Right lung (tissue), 10 donors: ENCODE measurements around the gene TNFSF12. TPM values are rescaled to one million over a fixed set of nuclear protein-coding genes. Genes with fewer than 3 reads are reported as not detected.

Experiments used
- DNase-seq, 2 donors: peaks; one replicate each; pipeline ENCODE4 v3.0.0-alpha.2; 2013
- long read RNA-seq, 8 donors: transcript quantifications; one replicate each; lab custom pipeline, GENCODE V29; 2026
- polyA plus RNA-seq, 5 donors: library from polyadenylated mRNA; unstranded; fragments of 120-200 nt; gene quantifications; one replicate each; pipeline versions ENCODE4 v1.2.1 to v1.2.3, GENCODE V29; 2013; ENCODE audit warnings: inconsistent platforms in 1 of 5, low replicate concordance in 1 of 5; ENCODE audit not compliant: insufficient read length in 5 of 5, insufficient read depth in 1 of 5

Gene TNFSF12
- 10 to 100 TPM; 20.1 to 40.5 (median 31.3) TPM for polyA plus RNA-seq
- long read RNA-seq, donor 1, transcript TNFSF12-201 (7 exons, 1,553 nt): major isoform, 10 of 48 reads
- long read RNA-seq, donor 1, partial matches to known transcripts: 37 of 48 reads
- long read RNA-seq, donor 1, other reads (novel, unspliced or antisense): 0 of 48 reads
- long read RNA-seq, donor 2, partial matches to known transcripts: 5 of 10 reads
- long read RNA-seq, donor 2, other reads (novel, unspliced or antisense): 0 of 10 reads
- long read RNA-seq, donor 3, partial matches to known transcripts: 0 of 7 reads
- long read RNA-seq, donor 3, other reads (novel, unspliced or antisense): 0 of 7 reads
- long read RNA-seq, donor 4, partial matches to known transcripts: 0 of 4 reads
- long read RNA-seq, donor 4, other reads (novel, unspliced or antisense): 0 of 4 reads
- long read RNA-seq, donor 5, transcript TNFSF12-201 (7 exons, 1,553 nt): major isoform, 15 of 31 reads
- long read RNA-seq, donor 5, partial matches to known transcripts: 8 of 31 reads
- long read RNA-seq, donor 5, other reads (novel, unspliced or antisense): 7 of 31 reads
- long read RNA-seq, donor 6, transcript TNFSF12-201 (7 exons, 1,553 nt): major isoform, 21 of 31 reads
- long read RNA-seq, donor 6, partial matches to known transcripts: 8 of 31 reads
- long read RNA-seq, donor 6, other reads (novel, unspliced or antisense): 0 of 31 reads
- long read RNA-seq, donor 7, transcript TNFSF12-201 (7 exons, 1,553 nt): major isoform, 9 of 10 reads
- long read RNA-seq, donor 7, partial matches to known transcripts: 0 of 10 reads
- long read RNA-seq, donor 7, other reads (novel, unspliced or antisense): 0 of 10 reads
- long read RNA-seq, donor 8, partial matches to known transcripts: 12 of 15 reads
- long read RNA-seq, donor 8, other reads (novel, unspliced or antisense): 0 of 15 reads

GRCh38 chr17:7548585-7549400 lies at the start of gene TNFSF12:
TNFSF12 (plus strand) TSS chr17:7549058; CDS start chr17:7549154, 96 bp downstream.
- DNase-seq: peak in 1 of 2 donors; percentile 54

GRCh38 chr17:7499161-7499560 lies 49.7 kb upstream of the TNFSF12 start:
- no peak for DNase-seq

- no peak for DNase-seq
These were observed 47.1 kb upstream of the TNFSF12 start for GRCh38 chr17:7501729-7502128.

- DNase-seq: no peak
These were observed 46.5 kb upstream of the TNFSF12 start for GRCh38 chr17:7502171-7502847.

- no peak for DNase-seq
These were observed 45.9 kb upstream of the TNFSF12 start for GRCh38 chr17:7502987-7503386.

GRCh38 chr17:7503521-7503920 lies 45.3 kb upstream of the TNFSF12 start:
- DNase-seq: no peak

GRCh38 chr17:7508145-7508544 lies 40.7 kb upstream of the TNFSF12 start:
- DNase-seq: no peak

GRCh38 chr17:7508846-7509245 lies 40.0 kb upstream of the TNFSF12 start:
- DNase-seq: no peak

- DNase-seq: no peak
These were observed 38.9 kb upstream of the TNFSF12 start for GRCh38 chr17:7509937-7510336.

GRCh38 chr17:7511108-7511507 lies 37.8 kb upstream of the TNFSF12 start:
- no peak for DNase-seq

- DNase-seq: no peak
These were observed 36.8 kb upstream of the TNFSF12 start for GRCh38 chr17:7512105-7512504.

- DNase-seq: no peak
These were observed 35.9 kb upstream of the TNFSF12 start for GRCh38 chr17:7512824-7513540.

- DNase-seq: no peak
These were observed 34.9 kb upstream of the TNFSF12 start for GRCh38 chr17:7513850-7514419.

- DNase-seq: no peak
These were observed 32.8 kb upstream of the TNFSF12 start for GRCh38 chr17:7515911-7516610.

- no peak for DNase-seq
These were observed 25.8 kb upstream of the TNFSF12 start for GRCh38 chr17:7523033-7523432.

GRCh38 chr17:7528842-7529241 lies 20.0 kb upstream of the TNFSF12 start:
- no peak for DNase-seq

GRCh38 chr17:7530023-7530900 lies 18.6 kb upstream of the TNFSF12 start:
- no peak for DNase-seq

GRCh38 chr17:7538050-7538449 lies 10.8 kb upstream of the TNFSF12 start:
- DNase-seq: no peak
